ENCODE measurements around the gene NF2.
"Not testable (repeated sequence)": the region's sequence is repeated elsewhere in the genome, so short reads cannot be mapped to it uniquely, and the experiment has no call there.

Gene NF2

DNA sequence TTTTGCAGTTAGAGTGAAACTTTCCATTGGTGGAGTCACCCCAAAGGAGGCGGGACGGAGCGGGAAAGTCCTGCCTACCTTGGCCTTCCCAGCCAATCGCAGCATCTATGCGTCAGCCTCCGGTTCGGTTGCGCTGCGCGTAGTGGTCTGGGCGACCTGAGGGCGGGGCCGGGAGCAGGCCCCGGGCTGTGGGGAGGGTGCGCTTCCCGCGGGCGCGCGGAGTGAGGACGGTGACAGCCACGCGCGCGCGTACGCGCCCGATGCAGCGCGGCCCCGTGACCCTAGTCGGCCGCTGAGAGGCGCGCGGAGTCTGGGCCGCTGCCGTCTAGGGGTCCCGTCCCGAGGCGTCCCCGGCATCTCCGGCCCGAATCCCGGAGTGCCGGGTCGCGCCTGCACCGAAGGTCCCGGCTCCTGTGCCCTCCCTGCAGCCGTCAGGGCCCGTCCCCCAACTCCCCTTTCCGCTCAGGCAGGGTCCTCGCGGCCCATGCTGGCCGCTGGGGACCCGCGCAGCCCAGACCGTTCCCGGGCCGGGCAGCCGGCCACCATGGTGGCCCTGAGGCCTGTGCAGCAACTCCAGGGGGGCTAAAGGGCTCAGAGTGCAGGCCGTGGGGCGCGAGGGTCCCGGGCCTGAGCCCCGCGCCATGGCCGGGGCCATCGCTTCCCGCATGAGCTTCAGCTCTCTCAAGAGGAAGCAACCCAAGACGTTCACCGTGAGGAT is at the start of gene NF2:
TSS of gene NF2 (plus strand) at position 276 of the 718 bp plus-strand sequence. CDS start at position 642, 366 bp downstream.
- no peaks in the 10 kb centered on the region for H3K27me3 Mint-ChIP-seq
- H3K9me3 Mint-ChIP-seq: no peaks in the 10 kb centered on the region
- H3K4me1 Mint-ChIP-seq: peaks cover 35% of the 10 kb centered on the region
- H3K4me3 Mint-ChIP-seq: peak within 1 kb of the TSS; percentile 97
- peak within 1 kb of the TSS; percentile 92 for H3K27ac Mint-ChIP-seq
- peaks cover 4% of the 10 kb centered on the region for H3K36me3 Mint-ChIP-seq

DNA sequence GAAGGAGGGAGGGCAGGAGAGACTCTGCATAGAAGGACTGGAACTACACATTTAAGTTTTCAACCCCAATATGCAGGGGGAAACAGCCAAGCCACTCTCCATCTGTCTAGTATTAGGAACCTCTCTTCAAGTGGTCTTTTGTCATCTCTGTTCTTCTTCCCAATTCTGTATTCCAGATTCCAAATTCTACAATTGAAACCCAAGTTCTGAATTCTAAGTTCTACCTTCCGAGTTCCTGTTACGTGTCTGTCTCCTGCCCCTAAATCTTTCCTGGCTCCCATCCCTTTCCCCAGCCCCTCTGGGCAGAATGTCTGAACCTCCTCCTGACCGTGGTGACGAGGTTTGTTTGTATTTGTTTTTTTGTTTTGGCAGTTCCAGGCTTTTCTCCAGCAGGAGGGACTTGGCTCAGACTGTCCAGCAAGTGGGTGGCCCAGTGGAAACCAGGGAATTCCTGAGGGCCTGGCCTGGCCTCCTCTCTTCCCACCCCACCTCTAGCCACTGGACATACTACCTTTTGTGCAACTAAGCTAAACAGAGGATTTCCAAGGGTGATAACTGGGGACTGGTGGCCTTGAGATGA is 48.3 kb upstream of the NF2 start:
- Mint-ChIP-seq H3K9me3 (no peaks in the 10 kb centered on the region), H3K4me3 (peak overlapping the region; percentile 33), H3K4me1 (peaks cover 25% of the 10 kb centered on the region), H3K36me3 (peaks cover 10% of the 10 kb centered on the region), H3K27ac (peak overlapping the region; percentile 65), H3K27me3 (no peaks in the 10 kb centered on the region)

DNA sequence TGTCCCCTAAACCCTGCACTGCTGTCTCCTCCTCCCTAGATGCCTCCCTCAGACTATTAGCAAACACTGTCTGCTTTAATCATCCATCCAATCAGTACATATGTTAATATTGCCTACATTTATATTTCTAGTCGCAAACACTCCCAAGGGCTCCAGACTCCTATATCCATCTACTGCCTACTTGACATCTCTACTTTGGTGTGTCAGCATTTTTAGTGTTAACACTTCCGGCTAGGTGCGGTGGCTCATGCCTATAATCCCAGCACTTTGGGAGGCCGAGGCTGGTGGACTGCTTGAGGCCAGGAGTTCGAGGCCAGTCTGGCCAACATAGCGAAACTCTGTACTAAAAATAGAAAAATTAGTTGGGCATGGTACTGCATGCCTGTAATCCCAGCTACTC is 44.4 kb upstream of the NF2 start:
- H3K27ac Mint-ChIP-seq: no peak overlapping the region

DNA sequence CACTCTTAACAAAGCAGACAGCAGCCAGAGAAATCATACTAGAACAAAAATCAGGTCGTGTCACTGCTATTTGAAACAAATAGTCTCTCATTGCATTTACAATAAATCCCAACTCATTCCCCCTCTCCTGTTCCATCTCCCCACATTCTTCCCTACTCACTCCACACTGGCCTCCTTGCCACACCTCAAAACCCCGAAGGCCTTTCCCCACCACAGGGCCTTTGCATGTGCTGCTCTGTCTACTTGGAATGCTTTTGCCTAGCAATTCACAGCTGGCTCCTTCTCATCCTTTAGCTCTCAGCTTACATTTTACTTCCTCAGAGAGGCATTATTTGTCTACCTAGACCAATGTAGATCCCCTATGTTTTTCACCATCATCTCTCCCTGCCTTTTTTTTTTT is 43.6 kb upstream of the NF2 start:
- peaks cover 10% of the 10 kb centered on the region for H3K36me3 Mint-ChIP-seq
- no peak overlapping the region for H3K4me3 Mint-ChIP-seq
- peaks cover 3% of the 10 kb centered on the region for H3K4me1 Mint-ChIP-seq
- H3K9me3 Mint-ChIP-seq: no peaks in the 10 kb centered on the region
- no peaks in the 10 kb centered on the region for H3K27me3 Mint-ChIP-seq
- peak overlapping the region; percentile 71 for H3K27ac Mint-ChIP-seq

More for the DNA sequence above, 44.4 kb upstream of the NF2 start:
- Mint-ChIP-seq H3K4me1 (peaks cover 3% of the 10 kb centered on the region), H3K9me3 (no peaks in the 10 kb centered on the region), H3K27me3 (no peaks in the 10 kb centered on the region), H3K36me3 (peaks cover 10% of the 10 kb centered on the region), H3K4me3 (no peak overlapping the region)

DNA sequence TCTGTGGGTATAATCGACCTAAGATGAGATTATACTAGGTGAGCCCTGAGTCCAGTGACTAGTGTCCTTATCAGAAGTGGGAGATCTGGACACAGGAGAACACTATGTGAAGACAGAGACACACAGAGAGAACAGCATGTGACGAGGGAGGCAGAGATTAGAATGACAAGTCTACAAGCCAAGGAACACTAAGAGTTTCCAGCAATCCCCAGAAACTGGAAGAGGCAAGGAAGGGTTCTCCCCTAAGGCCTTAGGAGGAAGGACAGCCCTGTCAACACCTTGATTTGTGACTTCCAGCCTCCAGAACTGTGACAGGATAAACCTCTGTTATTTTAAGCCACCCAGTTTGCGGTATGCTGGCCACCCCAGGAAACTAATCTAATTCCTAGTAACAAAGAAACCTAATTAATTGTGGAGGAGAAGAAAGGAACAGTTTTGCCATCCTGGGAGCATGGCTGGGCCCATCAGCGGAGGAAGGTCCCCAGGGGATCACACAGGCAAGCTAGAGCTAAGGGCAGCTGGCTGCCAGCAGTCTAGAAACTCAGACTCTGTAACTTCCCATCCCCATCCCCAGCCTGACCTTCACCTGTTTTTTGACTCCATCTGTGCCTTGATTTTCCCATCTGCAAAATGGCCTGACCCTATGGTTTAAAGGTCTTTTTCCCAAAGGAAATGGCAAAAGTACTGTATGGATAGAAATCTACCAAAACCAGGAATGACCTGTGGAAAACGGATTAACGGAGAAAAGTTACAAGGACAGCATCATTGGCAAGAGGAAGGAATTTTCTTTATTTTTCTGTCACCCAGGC is 39.6 kb upstream of the NF2 start:
- Mint-ChIP-seq H3K4me1 (no peaks in the 10 kb centered on the region), H3K9me3 (no peaks in the 10 kb centered on the region), H3K27ac (no peak overlapping the region), H3K27me3 (no peaks in the 10 kb centered on the region), H3K4me3 (no peak overlapping the region), H3K36me3 (peaks cover 8% of the 10 kb centered on the region)

DNA sequence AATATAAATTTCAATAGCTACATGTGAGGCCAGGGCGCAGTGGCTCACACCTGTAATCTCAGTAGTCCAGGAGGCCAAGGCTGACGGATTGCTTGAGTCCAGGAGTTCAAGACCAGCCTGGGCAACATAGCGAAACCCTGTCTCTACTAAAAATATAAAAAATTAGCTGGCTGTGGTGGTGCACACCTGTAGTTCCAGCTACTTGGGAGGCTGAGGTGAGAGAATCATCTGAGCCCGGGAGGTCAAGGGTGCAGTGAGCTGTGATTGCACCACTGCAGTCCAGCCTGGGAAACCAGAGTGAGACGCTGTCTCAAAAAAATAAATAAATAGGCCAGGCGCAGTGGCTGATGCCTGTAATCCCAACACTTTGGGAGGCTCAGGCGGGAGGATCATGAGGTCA is 36.9 kb upstream of the NF2 start:
- not testable (repeated sequence) for H3K9me3 Mint-ChIP-seq, H3K36me3 Mint-ChIP-seq

DNA sequence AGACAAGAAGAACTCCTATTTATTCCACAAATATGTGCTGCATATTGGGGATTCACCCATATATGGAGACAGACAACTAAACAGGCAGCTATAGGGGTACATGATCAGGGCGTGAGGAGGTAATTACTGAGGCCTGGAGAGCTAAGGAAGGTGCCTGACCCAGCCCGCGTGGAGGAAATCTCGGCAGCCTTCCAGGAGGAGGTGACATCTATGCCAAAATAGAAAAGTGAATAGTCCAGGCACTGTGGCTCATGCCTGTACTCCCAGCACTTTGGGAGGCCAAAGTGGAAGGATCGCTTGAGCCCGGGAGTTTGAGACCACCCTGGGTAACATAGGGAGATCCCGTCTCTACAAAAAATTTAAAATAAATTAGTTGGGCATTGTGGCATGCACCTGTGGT is 36.1 kb upstream of the NF2 start:
- H3K9me3 Mint-ChIP-seq: no peaks in the 10 kb centered on the region

More for the DNA sequence above, 36.9 kb upstream of the NF2 start:
- not testable (repeated sequence) for H3K4me3 Mint-ChIP-seq, H3K4me1 Mint-ChIP-seq, H3K27me3 Mint-ChIP-seq, H3K27ac Mint-ChIP-seq

DNA sequence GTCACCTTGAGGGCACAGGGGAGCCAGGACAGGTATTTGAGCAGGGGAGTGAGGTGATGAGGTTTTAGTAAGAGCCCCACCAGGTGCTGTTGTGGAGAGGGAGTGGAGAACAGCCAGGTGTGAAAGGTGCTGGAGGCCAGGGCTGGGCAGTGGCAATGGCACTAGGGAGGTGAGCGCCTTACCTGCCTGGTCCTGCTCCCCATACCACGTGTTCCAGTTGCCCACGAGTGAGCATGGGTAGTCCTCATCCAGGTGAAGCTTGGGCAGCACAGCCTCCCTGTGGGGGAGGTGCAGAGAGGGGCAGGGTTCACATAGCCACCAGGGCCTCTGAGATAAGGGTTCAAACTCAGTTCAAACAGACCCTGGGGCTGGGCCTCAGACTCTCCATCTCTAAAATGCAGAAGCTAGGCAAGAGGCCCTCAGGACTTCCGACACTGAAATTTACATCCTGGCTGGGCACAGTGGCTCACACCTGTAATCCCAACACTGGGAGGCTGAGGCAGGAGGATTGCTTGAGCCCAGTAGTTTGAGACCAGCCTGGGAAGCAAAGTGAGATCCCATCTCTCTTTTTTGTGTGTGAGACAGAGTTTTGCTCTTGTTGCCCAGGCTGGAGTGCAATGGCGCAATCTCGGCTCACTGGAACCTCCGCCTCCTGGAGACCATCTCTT is 34.3 kb upstream of the NF2 start:
- H3K27me3 Mint-ChIP-seq: no peaks in the 10 kb centered on the region
- H3K27ac Mint-ChIP-seq: no peak overlapping the region
- H3K36me3 Mint-ChIP-seq: peaks cover 4% of the 10 kb centered on the region
- H3K9me3 Mint-ChIP-seq: no peaks in the 10 kb centered on the region
- no peaks in the 10 kb centered on the region for H3K4me1 Mint-ChIP-seq
- H3K4me3 Mint-ChIP-seq: no peak overlapping the region

More for the DNA sequence above, 36.1 kb upstream of the NF2 start:
- H3K4me3 Mint-ChIP-seq: no peak overlapping the region
- H3K4me1 Mint-ChIP-seq: no peaks in the 10 kb centered on the region
- H3K27ac Mint-ChIP-seq: no peak overlapping the region
- H3K27me3 Mint-ChIP-seq: no peaks in the 10 kb centered on the region
- H3K36me3 Mint-ChIP-seq: peaks cover 4% of the 10 kb centered on the region

DNA sequence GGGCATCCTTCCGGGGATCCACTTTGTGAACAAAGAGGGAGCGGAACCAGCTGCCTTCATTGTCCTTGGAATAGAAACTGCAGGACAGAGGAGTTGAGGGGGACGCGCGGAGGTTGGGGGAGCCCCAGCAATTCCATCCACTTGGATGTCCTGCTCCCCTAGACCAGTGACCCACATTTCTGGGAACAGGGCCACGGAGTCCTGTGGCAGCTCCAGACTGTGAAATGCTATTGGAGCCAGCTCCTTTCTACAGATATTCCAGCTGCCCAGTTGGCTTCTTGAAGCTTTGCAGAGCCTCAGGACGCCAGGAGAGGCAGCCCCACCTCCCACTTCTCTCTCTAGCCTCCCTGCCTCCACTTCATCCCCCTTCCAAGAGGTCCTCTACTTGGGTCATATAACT is 33.0 kb upstream of the NF2 start:
- Mint-ChIP-seq H3K27me3 (no peaks in the 10 kb centered on the region), H3K9me3 (no peaks in the 10 kb centered on the region), H3K36me3 (peaks cover 4% of the 10 kb centered on the region)

DNA sequence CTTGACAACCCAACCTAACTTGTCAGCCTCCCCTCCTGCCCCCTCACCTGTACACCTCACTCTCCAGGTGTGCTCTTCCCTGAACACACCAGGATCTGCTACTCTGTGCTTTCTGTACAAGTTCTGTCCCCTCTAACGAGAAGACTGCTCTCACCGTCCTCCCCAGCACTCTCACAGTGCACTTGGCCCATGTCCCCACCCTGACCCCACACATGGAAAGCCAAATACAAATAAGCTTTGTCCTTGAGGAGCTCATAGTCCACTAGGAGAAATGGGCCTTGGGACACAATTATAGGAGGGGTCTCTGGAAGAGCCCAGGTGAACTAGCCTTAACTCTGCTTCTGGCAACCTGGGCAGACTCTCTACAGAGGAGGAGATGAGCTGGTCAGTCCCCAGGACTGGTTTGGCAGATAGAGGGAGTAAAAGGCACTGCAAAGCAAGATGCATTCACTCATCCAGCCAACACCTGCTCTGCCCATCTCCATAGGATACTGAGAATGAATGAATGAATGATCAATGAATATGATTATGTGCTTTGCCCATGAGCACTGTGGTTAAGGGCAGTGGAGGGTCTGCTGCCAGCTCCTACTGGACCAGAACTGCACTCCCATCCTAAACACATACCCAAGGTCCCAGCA is 32.4 kb upstream of the NF2 start:
- Mint-ChIP-seq H3K27me3 (no peaks in the 10 kb centered on the region), H3K4me3 (no peak overlapping the region), H3K4me1 (no peaks in the 10 kb centered on the region), H3K27ac (peak overlapping the region; percentile 23), H3K36me3 (peaks cover 4% of the 10 kb centered on the region), H3K9me3 (no peaks in the 10 kb centered on the region)

More for the DNA sequence above, 33.0 kb upstream of the NF2 start:
- Mint-ChIP-seq H3K4me3 (no peak overlapping the region), H3K4me1 (no peaks in the 10 kb centered on the region), H3K27ac (no peak overlapping the region)

DNA sequence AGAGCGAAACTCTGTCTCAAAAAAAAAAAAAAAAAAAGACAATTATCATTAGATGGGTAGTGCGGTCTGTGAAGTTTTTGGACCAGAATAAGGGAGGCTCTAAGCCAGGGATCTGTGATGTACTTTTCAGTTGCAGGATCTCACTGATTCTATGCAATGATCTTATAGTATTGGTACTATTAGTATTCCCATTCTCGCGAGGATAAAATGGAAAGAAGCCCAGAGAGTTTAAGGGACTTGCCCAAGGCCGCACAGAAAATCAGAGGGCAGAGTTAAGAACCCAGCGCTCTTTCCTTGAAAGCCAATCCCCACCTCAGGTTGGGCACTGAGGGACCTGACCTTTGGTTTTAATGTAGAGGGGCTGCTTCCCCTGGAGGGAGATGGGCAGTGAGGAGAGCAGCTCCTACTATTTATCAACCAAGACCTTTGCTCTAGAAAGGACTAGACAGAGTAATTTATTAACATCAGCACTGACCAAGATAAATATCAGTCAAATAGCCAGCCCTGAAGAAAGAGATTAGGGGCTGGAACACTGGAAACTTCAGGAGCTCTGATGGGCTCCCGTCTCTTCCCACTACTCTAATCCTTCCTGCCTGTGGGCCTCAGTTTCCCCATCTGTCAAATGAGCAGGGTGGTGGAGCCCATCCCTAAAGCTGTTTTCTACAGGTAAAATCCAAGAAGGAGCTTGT is 28.5 kb upstream of the NF2 start:
- no peaks in the 10 kb centered on the region for H3K36me3 Mint-ChIP-seq
- H3K27me3 Mint-ChIP-seq: no peaks in the 10 kb centered on the region
- no peak overlapping the region for H3K4me3 Mint-ChIP-seq
- H3K9me3 Mint-ChIP-seq: no peaks in the 10 kb centered on the region
- peaks cover 2% of the 10 kb centered on the region for H3K4me1 Mint-ChIP-seq
- H3K27ac Mint-ChIP-seq: no peak overlapping the region

DNA sequence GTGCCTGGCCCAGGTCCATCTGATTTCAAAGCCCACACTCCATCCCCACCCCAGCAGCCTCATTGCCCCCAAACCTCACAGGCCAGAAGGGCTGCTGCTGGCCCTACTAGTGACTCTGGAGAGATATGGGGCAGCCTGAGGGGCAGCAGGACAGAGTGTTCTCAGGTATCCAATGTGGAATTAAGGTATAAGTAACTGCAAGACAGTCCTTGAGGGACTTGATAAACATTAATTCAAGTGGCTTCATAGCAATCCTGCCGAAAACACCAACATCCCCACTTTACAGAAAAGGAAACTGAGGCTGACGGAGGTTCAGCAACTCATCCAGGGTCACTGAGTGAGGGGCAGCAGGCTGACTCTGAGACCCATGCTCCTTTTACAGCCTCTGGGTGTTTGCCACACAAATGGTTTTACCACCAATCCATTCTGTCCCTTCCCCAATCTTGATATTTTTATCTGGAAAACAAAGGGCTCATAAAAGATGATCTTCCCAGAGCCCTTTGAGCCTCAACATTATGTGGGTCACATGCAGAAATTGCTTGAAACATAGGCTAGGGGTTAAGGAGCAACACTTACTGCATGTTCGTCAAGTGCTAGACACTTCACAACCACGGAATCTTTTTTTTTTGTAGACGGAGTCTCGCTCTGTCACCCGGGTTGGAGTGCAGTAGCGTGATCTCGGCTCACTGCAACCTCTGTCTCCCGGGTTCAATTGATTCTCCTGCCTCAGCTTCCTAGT is 24.8 kb upstream of the NF2 start:
- Mint-ChIP-seq H3K27me3 (no peaks in the 10 kb centered on the region), H3K4me1 (peaks cover 15% of the 10 kb centered on the region), H3K4me3 (no peak overlapping the region), H3K36me3 (no peaks in the 10 kb centered on the region), H3K9me3 (no peaks in the 10 kb centered on the region), H3K27ac (no peak overlapping the region)

DNA sequence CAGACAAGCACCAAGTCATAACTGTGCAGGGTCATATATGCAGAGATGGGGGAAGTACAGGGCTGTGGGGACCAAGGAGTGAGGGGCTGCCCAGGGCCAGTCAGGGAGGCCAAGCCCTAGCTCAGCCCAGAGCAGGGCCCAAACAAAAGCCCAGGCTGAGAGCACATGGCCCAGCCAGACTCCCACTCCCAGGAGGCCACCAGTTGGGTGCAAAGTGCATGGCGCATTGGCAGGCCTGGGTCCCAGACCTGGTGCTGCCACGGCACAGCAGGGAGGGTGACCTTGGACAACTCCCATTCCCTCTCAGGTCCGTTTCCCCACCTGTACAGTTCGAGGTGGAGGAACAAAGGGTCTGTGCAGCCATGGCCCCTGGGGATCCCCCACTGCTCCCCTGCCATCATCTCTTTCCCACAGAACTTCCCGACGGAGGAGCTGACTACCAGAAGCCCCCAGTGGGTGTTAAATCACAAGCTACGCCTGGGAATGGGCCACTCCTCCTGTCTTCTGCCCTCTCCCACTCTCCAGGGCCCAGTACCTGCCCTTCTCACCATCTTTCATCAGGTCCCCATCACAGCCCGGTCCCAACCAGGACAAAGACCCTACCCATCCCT is 23.1 kb upstream of the NF2 start:
- H3K4me3 Mint-ChIP-seq: peak overlapping the region; percentile 93
- H3K36me3 Mint-ChIP-seq: no peaks in the 10 kb centered on the region
- H3K4me1 Mint-ChIP-seq: peaks cover 15% of the 10 kb centered on the region
- H3K9me3 Mint-ChIP-seq: no peaks in the 10 kb centered on the region
- no peaks in the 10 kb centered on the region for H3K27me3 Mint-ChIP-seq
- peak overlapping the region; percentile 80 for H3K27ac Mint-ChIP-seq

DNA sequence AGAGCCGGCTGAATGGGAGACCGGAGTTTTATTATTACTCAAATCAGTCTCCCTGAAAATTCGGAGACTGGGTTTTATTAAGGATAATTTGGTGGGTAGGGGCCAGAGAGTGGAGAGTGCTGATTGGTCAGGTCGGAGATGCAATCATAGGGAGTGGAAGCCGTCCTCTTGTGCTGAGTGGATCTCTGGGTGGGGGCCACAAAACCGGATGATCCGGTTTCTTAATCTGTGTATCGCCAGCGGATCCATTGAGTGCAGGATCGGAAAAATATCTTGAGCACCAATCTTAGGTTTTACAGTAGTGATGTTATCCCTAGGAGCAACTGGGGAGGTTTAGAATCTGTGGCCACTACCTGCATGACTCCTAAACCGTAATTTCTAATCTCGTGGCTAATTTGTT is 21.6 kb upstream of the NF2 start:
- H3K27me3 Mint-ChIP-seq: no peaks in the 10 kb centered on the region
- H3K36me3 Mint-ChIP-seq: no peaks in the 10 kb centered on the region
- H3K9me3 Mint-ChIP-seq: no peaks in the 10 kb centered on the region

More for the DNA sequence above, 21.6 kb upstream of the NF2 start:
- no peak overlapping the region for H3K27ac Mint-ChIP-seq
- H3K4me3 Mint-ChIP-seq: peak overlapping the region; percentile 93
- H3K4me1 Mint-ChIP-seq: peaks cover 15% of the 10 kb centered on the region
